HepG2 (cell line): ENCODE measurements around the gene BATF.

Source experiments
- ETV6 ChIP-seq: sonication (generic); formaldehyde crosslinking; conservative IDR thresholded peaks from 2 replicates; pipeline ENCODE4 v1.4.0; 2020; ENCODE audit warnings: missing genetic modification reagents
- JUND ChIP-seq: sonication (generic); formaldehyde crosslinking; IDR thresholded peaks from 2 replicates; pipeline ENCODE4 v1.8.0; 2022; ENCODE audit warnings: mild to moderate bottlenecking, missing genetic modification reagents
- NPAS2 ChIP-seq: sonication (generic); formaldehyde crosslinking; IDR thresholded peaks from 2 replicates; pipeline ENCODE4 v1.8.0; 2022; ENCODE audit warnings: mild to moderate bottlenecking, missing genetic modification reagents, borderline replicate concordance
- POLR2A ChIP-seq, 2 experiments: IDR thresholded peaks; 2 replicates each; pipeline ENCODE4 v1.6.1; 2011; ENCODE audit warnings: low read depth in 2 of 2, low read length in 2 of 2, mild to moderate bottlenecking in 1 of 2, moderate library complexity in 1 of 2; ENCODE audit not compliant: insufficient read depth in 1 of 2
- TFE3 ChIP-seq: IDR thresholded peaks from 2 replicates; pipeline ENCODE4 v1.6.1; 2016
- THAP11 ChIP-seq: IDR thresholded peaks from 2 replicates; pipeline ENCODE4 v1.6.1; 2016; ENCODE audit warnings: missing biosample characterization, missing genetic modification reagents
- TF ChIP-seq, protein P1 (sequence below): sonication (generic); formaldehyde crosslinking; IDR thresholded peaks from 2 replicates; pipeline ENCODE4 v1.4.0; 2020; ENCODE audit warnings: missing genetic modification reagents, low read depth, mild to moderate bottlenecking, borderline replicate concordance

GRCh38 chr14:75522224-75522982 is at the start of gene BATF:
- TF ChIP-seq ETV6 (CRISPR knock-in tag) (no peak), JUND (CRISPR knock-in tag) (no peak), NPAS2 (CRISPR knock-in tag) (no peak), THAP11 (no peak), TFE3 (CRISPR knock-in tag) (no peak), POLR2A (IDR thresholded peaks at IDR 0.05; ENCODE audit: insufficient read depth in 1 of 2, low read depth in 2 of 2, low read length in 2 of 2) (no peak)
- TF ChIP-seq, protein P1, sequence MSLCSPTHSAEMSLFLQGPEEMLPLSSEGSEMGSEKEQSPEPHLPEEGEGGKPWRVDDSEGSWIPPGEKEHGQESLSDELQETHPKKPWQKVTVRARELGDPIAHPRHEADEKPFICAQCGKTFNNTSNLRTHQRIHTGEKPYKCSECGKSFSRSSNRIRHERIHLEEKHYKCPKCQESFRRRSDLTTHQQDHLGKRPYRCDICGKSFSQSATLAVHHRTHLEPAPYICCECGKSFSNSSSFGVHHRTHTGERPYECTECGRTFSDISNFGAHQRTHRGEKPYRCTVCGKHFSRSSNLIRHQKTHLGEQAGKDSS, result no peak
